ENCODE results near the gene ITGA2. TPM values are rescaled to one million over a fixed set of nuclear protein-coding genes. Genes with fewer than 3 reads are reported as not detected.

ITGA2 gene
- total and polyA plus RNA-seq, 2 of the 8 experiments (the other 6 are each of a cell fraction or from before 2014, with no cell fraction given), result 1.4 to 7.7 TPM

DNA sequence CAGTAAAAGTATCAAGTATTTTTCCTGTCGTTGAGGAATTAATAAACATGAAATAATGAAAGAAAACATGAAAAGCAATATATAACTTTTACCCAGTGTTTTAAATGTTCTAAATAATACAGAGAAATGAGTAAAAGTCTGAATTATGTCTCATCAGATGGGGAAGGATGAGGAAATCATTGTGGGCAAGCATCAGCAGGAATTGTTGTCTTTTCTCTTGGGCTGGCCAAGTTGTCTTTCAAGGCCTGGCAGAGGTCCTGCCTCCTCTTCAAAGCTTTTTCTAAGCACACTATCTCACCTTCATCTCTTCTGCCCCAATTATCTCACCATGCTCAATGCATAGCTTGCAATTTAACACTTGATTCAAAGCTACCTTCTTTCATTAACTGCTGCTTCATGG is 78.5 kb downstream of the ITGA2 start:
- no peak overlapping the region for H2BK120ac ChIP-seq (replicated peaks; ENCODE audit: low read depth, low read length)
- H2BK5ac ChIP-seq (ENCODE audit: low read depth, low read length), result no peak overlapping the region
- H2BK15ac ChIP-seq (ENCODE audit: low read length), result no peak overlapping the region
- no peak overlapping the region for H2AFZ ChIP-seq (ENCODE audit: low read length)
- H3K9ac ChIP-seq (replicated peaks in 1 of 4; ENCODE audit: extremely low read depth in 1 of 4, low read depth in 3 of 4, low read length in 3 of 4), result no peak overlapping the region
- H3K56ac ChIP-seq (replicated peaks; ENCODE audit: insufficient read length, low read depth, low read length), result no peak overlapping the region
- no peak overlapping the region for H3K4ac ChIP-seq (replicated peaks; ENCODE audit: insufficient read length, low read depth, low read length)
- no peaks in the 10 kb centered on the region for H4K20me1 ChIP-seq (replicated peaks in 1 of 2; ENCODE audit: control insufficient read depth in 1 of 2, insufficient read depth in 2 of 2, low read length in 2 of 2)
- no peak overlapping the region for H3K23ac ChIP-seq (ENCODE audit: insufficient read length)
- no peaks in the 10 kb centered on the region for H3K23me2 ChIP-seq (ENCODE audit: low read depth, low read length)
- H3K4me3 ChIP-seq (ENCODE audit: extremely low read depth in 1 of 4, insufficient read depth in 2 of 4, low read depth in 3 of 4, low read length in 4 of 4), result no peak overlapping the region
- no peaks in the 10 kb centered on the region for H3K79me2 ChIP-seq (ENCODE audit: control insufficient read depth in 1 of 2, insufficient read depth in 2 of 2, low read length in 2 of 2)
- H3K9me3 ChIP-seq (ENCODE audit: insufficient read depth in 2 of 2, low read depth in 1 of 2, low read length in 1 of 2), result no peaks in the 10 kb centered on the region
- no peak overlapping the region for H2BK20ac ChIP-seq (ENCODE audit: low read length)
- no peak overlapping the region for H4K91ac ChIP-seq (replicated peaks; ENCODE audit: insufficient read length, low read length)
- H4K8ac ChIP-seq (ENCODE audit: extremely low read depth, insufficient read depth, low read length), result no peak overlapping the region
- WGBS, 2 experiments (ENCODE audit: extremely low coverage in 1 of 2, insufficient coverage in 1 of 2, insufficient read length in 1 of 2, insufficient replicate concordance in 2 of 2, low coverage in 1 of 2, low lambda C conversion rate in 2 of 2, missing lambda C conversion rate in 1 of 2), result 3% methylated on average over 1 of the region's 1 CpG; no CpG with 5 or more reads in 1 of the 2 experiments
- no peak overlapping the region for H3K14ac ChIP-seq (ENCODE audit: insufficient read length)
- H3K4me1 ChIP-seq (replicated peaks in 1 of 4; ENCODE audit: control insufficient read depth in 3 of 4, insufficient read depth in 4 of 4, low read length in 3 of 4), result no peaks in the 10 kb centered on the region
- H3K27ac ChIP-seq (ENCODE audit: low read depth, low read length), result no peak overlapping the region
- H2AK5ac ChIP-seq (ENCODE audit: low read depth, low read length), result no peak overlapping the region
- FAIRE-seq (no peak), DNase-seq (ENCODE audit: low read depth in 1 of 2, low spot score in 2 of 2) (no peak)
- H3K18ac ChIP-seq (ENCODE audit: extremely low read depth, low read length), result no peak overlapping the region
- TF ChIP-seq KDM1A (IDR thresholded peaks at IDR 0.05; ENCODE audit: borderline replicate concordance, low read length) (no peak), JUN (IDR thresholded peaks at IDR 0.05; ENCODE audit: low read depth, low read length) (no peak), SP4 (IDR thresholded peaks at IDR 0.05; ENCODE audit: low read length) (no peak), CHD2 (IDR thresholded peaks at IDR 0.05; ENCODE audit: low read length) (no peak), TBP (IDR thresholded peaks at IDR 0.05; ENCODE audit: low read depth, low read length) (no peak), KDM5A (IDR thresholded peaks at IDR 0.05; ENCODE audit: low read length) (no peak), SIX5 (IDR thresholded peaks at IDR 0.05; ENCODE audit: low read depth, low read length) (no peak), EP300 (IDR thresholded peaks at IDR 0.05; ENCODE audit: borderline replicate concordance in 1 of 2, low read depth in 2 of 2, low read length in 2 of 2) (no peak), CTBP2 (IDR thresholded peaks at IDR 0.05; ENCODE audit: borderline replicate concordance, insufficient read depth, insufficient read length, low read length) (no peak), TAF1 (IDR thresholded peaks at IDR 0.05; ENCODE audit: low read depth, low read length) (no peak), SP1 (IDR thresholded peaks at IDR 0.05; ENCODE audit: low read depth, low read length) (no peak), CBX8 (IDR thresholded peaks at IDR 0.05; ENCODE audit: borderline replicate concordance, low read depth, low read length) (no peak), KDM4A (IDR thresholded peaks at IDR 0.05; ENCODE audit: low read depth, low read length, severe bottlenecking) (no peak)
- TF ChIP-seq, protein P1, sequence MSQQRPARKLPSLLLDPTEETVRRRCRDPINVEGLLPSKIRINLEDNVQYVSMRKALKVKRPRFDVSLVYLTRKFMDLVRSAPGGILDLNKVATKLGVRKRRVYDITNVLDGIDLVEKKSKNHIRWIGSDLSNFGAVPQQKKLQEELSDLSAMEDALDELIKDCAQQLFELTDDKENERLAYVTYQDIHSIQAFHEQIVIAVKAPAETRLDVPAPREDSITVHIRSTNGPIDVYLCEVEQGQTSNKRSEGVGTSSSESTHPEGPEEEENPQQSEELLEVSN (IDR thresholded peaks at IDR 0.05), result no peak
- no peaks in the 10 kb centered on the region; a peak in 1 of 8 replicates for H3K36me3 ChIP-seq (ENCODE audit: control insufficient read depth in 2 of 4, insufficient read depth in 4 of 4, low read length in 3 of 4)
- CTCF ChIA-PET (ENCODE audit: partially characterized antibody), result interaction anchor here (2.5 kb wide), 1 partner anchor 119 kb away, joined by 9 read pairs; no protein-coding TSS in a partner anchor
- H3K79me1 ChIP-seq (ENCODE audit: low read depth, low read length), result no peaks in the 10 kb centered on the region
- no peak overlapping the region for H3K4me2 ChIP-seq (ENCODE audit: insufficient read depth in 1 of 2, low read depth in 2 of 2, low read length in 2 of 2)
- H4K5ac ChIP-seq (ENCODE audit: insufficient read length, low read depth, low read length), result no peak overlapping the region
- H3K27me3 ChIP-seq (replicated peaks in 1 of 4; ENCODE audit: control insufficient read depth in 3 of 4, extremely low read depth in 1 of 4, insufficient read depth in 3 of 4, low read length in 3 of 4), result no peaks in the 10 kb centered on the region
- H2BK12ac ChIP-seq (ENCODE audit: low read depth, low read length), result no peak overlapping the region
- POLR2A ChIA-PET (ENCODE audit: partially characterized antibody), result no interaction called here

Measured in H1 (cell line).